ENCODE measurements around the gene PRODH2.

- no peak for TF ChIP-seq CBX2 (IDR thresholded peaks at IDR 0.05; ENCODE audit: borderline replicate concordance, low read depth)
- TF ChIP-seq, protein P1, sequence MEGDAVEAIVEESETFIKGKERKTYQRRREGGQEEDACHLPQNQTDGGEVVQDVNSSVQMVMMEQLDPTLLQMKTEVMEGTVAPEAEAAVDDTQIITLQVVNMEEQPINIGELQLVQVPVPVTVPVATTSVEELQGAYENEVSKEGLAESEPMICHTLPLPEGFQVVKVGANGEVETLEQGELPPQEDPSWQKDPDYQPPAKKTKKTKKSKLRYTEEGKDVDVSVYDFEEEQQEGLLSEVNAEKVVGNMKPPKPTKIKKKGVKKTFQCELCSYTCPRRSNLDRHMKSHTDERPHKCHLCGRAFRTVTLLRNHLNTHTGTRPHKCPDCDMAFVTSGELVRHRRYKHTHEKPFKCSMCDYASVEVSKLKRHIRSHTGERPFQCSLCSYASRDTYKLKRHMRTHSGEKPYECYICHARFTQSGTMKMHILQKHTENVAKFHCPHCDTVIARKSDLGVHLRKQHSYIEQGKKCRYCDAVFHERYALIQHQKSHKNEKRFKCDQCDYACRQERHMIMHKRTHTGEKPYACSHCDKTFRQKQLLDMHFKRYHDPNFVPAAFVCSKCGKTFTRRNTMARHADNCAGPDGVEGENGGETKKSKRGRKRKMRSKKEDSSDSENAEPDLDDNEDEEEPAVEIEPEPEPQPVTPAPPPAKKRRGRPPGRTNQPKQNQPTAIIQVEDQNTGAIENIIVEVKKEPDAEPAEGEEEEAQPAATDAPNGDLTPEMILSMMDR (IDR thresholded peaks at IDR 0.05) = no peak
- no peak for TF ChIP-seq CHD4 (IDR thresholded peaks at IDR 0.05; ENCODE audit: borderline replicate concordance)
- no peak for TF ChIP-seq RCOR1 (IDR thresholded peaks at IDR 0.05; ENCODE audit: low read depth, low read length)
- 0 out of 2 replicates have a peak, but pooled peaks have one; percentile 8 for TF ChIP-seq MAX (IDR thresholded peaks at IDR 0.05)
- TF ChIP-seq, protein P2, sequence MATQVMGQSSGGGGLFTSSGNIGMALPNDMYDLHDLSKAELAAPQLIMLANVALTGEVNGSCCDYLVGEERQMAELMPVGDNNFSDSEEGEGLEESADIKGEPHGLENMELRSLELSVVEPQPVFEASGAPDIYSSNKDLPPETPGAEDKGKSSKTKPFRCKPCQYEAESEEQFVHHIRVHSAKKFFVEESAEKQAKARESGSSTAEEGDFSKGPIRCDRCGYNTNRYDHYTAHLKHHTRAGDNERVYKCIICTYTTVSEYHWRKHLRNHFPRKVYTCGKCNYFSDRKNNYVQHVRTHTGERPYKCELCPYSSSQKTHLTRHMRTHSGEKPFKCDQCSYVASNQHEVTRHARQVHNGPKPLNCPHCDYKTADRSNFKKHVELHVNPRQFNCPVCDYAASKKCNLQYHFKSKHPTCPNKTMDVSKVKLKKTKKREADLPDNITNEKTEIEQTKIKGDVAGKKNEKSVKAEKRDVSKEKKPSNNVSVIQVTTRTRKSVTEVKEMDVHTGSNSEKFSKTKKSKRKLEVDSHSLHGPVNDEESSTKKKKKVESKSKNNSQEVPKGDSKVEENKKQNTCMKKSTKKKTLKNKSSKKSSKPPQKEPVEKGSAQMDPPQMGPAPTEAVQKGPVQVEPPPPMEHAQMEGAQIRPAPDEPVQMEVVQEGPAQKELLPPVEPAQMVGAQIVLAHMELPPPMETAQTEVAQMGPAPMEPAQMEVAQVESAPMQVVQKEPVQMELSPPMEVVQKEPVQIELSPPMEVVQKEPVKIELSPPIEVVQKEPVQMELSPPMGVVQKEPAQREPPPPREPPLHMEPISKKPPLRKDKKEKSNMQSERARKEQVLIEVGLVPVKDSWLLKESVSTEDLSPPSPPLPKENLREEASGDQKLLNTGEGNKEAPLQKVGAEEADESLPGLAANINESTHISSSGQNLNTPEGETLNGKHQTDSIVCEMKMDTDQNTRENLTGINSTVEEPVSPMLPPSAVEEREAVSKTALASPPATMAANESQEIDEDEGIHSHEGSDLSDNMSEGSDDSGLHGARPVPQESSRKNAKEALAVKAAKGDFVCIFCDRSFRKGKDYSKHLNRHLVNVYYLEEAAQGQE (IDR thresholded peaks at IDR 0.05) = no peak
- TF ChIP-seq FOXS1 (CRISPR knock-in tag; IDR thresholded peaks at IDR 0.05) = no peak
Measured at GRCh38 chr19:35756377-35757230, 56.0 kb downstream of the PRODH2 start, which contains the start of gene HSPB6.

Measured in A549 (cell line).